DMS79 (cell line): ENCODE data around the gene RNASE2.
"Not testable (repeated sequence)": the region's sequence is repeated elsewhere in the genome, so short reads cannot be mapped to it uniquely, and the experiment has no call there.

Source experiments
- DNase-seq: peaks from one replicate; lab custom pipeline; 2025; lab: John Stamatoyannopoulos, UW

The RNASE2 gene

GRCh38 chr14:20954736-20955537 is at the start of gene RNASE2:
Gene RNASE2, plus strand, starts transcription at chr14:20955487. Its CDS starts 285 bp downstream, at chr14:20955772.
- DNase-seq, result not testable (repeated sequence)

- no peak for DNase-seq
These were observed 49.6 kb upstream of the RNASE2 start for GRCh38 chr14:20905676-20906075.

- DNase-seq, result no peak
These were observed 48.1 kb upstream of the RNASE2 start for GRCh38 chr14:20907214-20907613.

- not testable (repeated sequence) for DNase-seq
These were observed 44.5 kb upstream of the RNASE2 start for GRCh38 chr14:20910822-20911221.

- not testable (repeated sequence) for DNase-seq
These were observed 36.1 kb upstream of the RNASE2 start for GRCh38 chr14:20919038-20919756.

- DNase-seq, result not testable (repeated sequence)
These were observed 31.5 kb upstream of the RNASE2 start for GRCh38 chr14:20923766-20924297.

GRCh38 chr14:20934148-20934762 is 21.0 kb upstream of the RNASE2 start:
- DNase-seq, result no peak

GRCh38 chr14:20935303-20935984 is 19.8 kb upstream of the RNASE2 start:
- no peak for DNase-seq

- DNase-seq, result not testable (repeated sequence)
These were observed 10.1 kb upstream of the RNASE2 start for GRCh38 chr14:20945146-20945545.

GRCh38 chr14:20946707-20947106 is 8.6 kb upstream of the RNASE2 start:
- not testable (repeated sequence) for DNase-seq

- not testable (repeated sequence) for DNase-seq
These were observed 219 bp downstream of the RNASE2 start for GRCh38 chr14:20955538-20955873.

GRCh38 chr14:20956376-20956976 is 1.2 kb downstream of the RNASE2 start:
- DNase-seq, result no peak

GRCh38 chr14:20958946-20959345 is 3.7 kb downstream of the RNASE2 start:
- not testable (repeated sequence) for DNase-seq

GRCh38 chr14:20969336-20969735 is 14.0 kb downstream of the RNASE2 start:
- no peak for DNase-seq

GRCh38 chr14:20970647-20970982 is 15.3 kb downstream of the RNASE2 start:
- DNase-seq, result no peak

- DNase-seq, result peak; percentile 86
These were observed 15.9 kb downstream of the RNASE2 start for GRCh38 chr14:20970983-20971704.

GRCh38 chr14:20971705-20972021 is 16.4 kb downstream of the RNASE2 start:
- DNase-seq, result no peak

GRCh38 chr14:20973501-20973900 is 18.2 kb downstream of the RNASE2 start:
- no peak for DNase-seq

GRCh38 chr14:20976291-20976690 is 21.0 kb downstream of the RNASE2 start:
- DNase-seq, result no peak

GRCh38 chr14:20978687-20979086 is 23.4 kb downstream of the RNASE2 start:
- DNase-seq, result no peak

- no peak for DNase-seq
These were observed 25.6 kb downstream of the RNASE2 start for GRCh38 chr14:20980906-20981305.
